Measurements from ENCODE around the gene PHKB. TPM values are rescaled to one million over a fixed set of nuclear protein-coding genes. Genes with fewer than 3 reads are reported as not detected.
"Not testable (repeated sequence)": the region's sequence is repeated elsewhere in the genome, so short reads cannot be mapped to it uniquely, and the experiment has no call there.

Gene PHKB
- total RNA-seq, 4 donors from 2014 or later, result 74.1 to 126 (median 101) TPM

DNA sequence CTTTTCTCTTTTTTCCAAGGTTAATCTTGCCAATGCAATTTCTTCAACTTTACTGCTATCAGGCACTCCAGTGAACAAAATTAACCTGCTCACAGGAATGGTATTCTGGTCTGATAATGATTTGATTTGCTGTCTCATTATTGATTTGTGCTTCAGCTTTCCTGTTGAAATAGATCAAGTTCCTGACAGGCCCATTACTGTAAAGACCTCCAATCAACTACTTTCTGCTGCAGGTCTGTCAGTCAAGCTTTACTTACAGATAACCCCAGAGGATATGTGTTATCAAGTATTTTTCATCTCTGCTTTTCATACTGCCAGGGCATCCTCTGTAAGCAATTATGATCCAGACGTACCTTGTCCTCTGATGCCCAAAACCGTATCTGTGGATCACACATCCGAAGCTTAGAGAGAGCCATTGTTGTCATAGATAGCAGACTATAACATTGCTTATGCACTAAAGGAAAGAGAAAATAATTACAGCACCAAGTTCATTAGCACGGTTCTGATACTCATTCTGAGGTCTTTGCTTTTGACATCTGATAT lies 215.6 kb downstream of the PHKB start:
- 100% methylated on average over 4 of the region's 4 CpGs for WGBS, 2 donors (ENCODE audit: low coverage in 1 of 2)
- H3K27ac ChIP-seq, result no peak overlapping the region
- no peaks in the 10 kb centered on the region for H3K27me3 ChIP-seq
- no peak overlapping the region for H3K4me3 ChIP-seq
- H3K9me3 ChIP-seq, result no peaks in the 10 kb centered on the region
- DNase-seq, result no peak
- in situ Hi-C loops (cut with MboI; ENCODE audit: low pct_ligation_motif_present in 1 of 4, low pct_unique_long_range_greater_than_20kb in 1 of 4, low sequenced_read_pairs in 3 of 4), result no loop called here
- intact Hi-C loops (cut with DNase I; ENCODE audit: low total_unique reads), result no loop called here
- peaks cover 0 to 18% (median 3%) of the 10 kb centered on the region in 4 donors for H3K36me3 ChIP-seq
- H3K4me1 ChIP-seq, result no peaks in the 10 kb centered on the region
- TF ChIP-seq EP300 (IDR thresholded peaks at IDR 0.05; ENCODE audit: low read depth) (no peak), POLR2AphosphoS5 (IDR thresholded peaks at IDR 0.05) (no peak), POLR2A (IDR thresholded peaks at IDR 0.05) (no peak), CTCF (IDR thresholded peaks at IDR 0.05) (no peak)

DNA sequence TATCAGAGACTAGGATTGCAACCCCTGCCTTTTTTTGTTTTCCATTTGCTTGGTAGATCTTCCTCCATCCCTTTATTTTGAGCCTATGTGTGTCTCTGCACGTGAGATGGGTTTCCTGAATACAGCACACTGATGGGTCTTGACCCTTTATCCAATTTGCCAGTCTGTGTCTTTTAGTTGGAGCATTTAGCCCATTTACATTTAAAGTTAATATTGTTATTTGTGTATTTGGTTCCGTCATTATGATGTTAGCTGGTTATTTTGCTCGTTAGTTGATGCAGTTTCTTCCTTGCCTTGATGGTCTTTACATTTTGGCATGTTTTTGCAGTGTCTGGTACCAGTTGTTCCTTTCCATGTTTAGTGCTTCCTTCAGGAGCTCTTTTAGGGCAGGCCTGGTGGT lies 220.4 kb downstream of the PHKB start:
- WGBS, 2 donors (ENCODE audit: low coverage in 1 of 2), result 98% methylated on average over 3 of the region's 3 CpGs; no CpG with 5 or more reads in 1 of the 2 donors
- DNase-seq; H3K27ac ChIP-seq; H3K4me3 ChIP-seq; H3K9me3 ChIP-seq; in situ Hi-C loops (cut with MboI; ENCODE audit: low pct_ligation_motif_present in 1 of 4, low pct_unique_long_range_greater_than_20kb in 1 of 4, low sequenced_read_pairs in 3 of 4); H3K4me1 ChIP-seq; H3K27me3 ChIP-seq; intact Hi-C loops (cut with DNase I; ENCODE audit: low total_unique reads): not testable (repeated sequence)
- peaks cover 0 to 20% (median 5%) of the 10 kb centered on the region in 4 donors for H3K36me3 ChIP-seq

GRCh38 chr16:47687694-47688093 lies 226.6 kb downstream of the PHKB start:
- 86 to 100% methylated on average over 1 to 2 of the region's 2 CpGs for WGBS, 2 donors (ENCODE audit: low coverage in 1 of 2)
- no peak overlapping the region for H3K27ac ChIP-seq
- no peak overlapping the region for H3K4me3 ChIP-seq
- no peak for DNase-seq
- intact Hi-C loops (cut with DNase I; ENCODE audit: low total_unique reads), result no loop called here
- peaks cover 0 to 36% (median 11%) of the 10 kb centered on the region in 4 donors for H3K36me3 ChIP-seq
- H3K4me1 ChIP-seq, result no peaks in the 10 kb centered on the region
- H3K27me3 ChIP-seq, result no peaks in the 10 kb centered on the region
- in situ Hi-C loops (cut with MboI; ENCODE audit: low pct_ligation_motif_present in 1 of 4, low pct_unique_long_range_greater_than_20kb in 1 of 4, low sequenced_read_pairs in 3 of 4), result no loop called here
- TF ChIP-seq POLR2AphosphoS5 (IDR thresholded peaks at IDR 0.05) (no peak), EP300 (IDR thresholded peaks at IDR 0.05; ENCODE audit: low read depth) (no peak), CTCF (IDR thresholded peaks at IDR 0.05) (no peak), POLR2A (IDR thresholded peaks at IDR 0.05) (no peak)
- no peaks in the 10 kb centered on the region for H3K9me3 ChIP-seq

DNA sequence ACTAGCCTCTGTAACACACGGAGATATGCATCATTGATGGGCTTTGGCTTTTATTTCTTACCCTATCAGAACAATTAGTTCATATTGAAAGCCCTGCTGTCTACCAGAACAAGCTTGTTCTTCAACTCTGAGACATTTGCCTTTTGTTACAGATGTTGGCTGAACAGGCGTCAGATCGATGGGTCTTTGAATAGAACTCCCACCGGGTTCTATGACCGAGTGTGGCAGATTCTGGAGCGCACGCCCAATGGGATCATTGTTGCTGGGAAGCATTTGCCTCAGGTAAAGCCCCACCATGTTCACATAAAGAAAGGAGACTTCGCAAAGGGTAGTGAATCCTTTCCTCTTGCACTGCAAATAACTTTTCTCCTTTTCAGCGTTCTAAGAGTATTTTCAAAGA lies 232.1 kb downstream of the PHKB start:
- Histone ChIP-seq H3K27ac (no peak overlapping the region), H3K36me3 (peaks cover 0 to 82% (median 30%) of the 10 kb centered on the region in 4 donors), H3K27me3 (no peaks in the 10 kb centered on the region), H3K4me1 (no peaks in the 10 kb centered on the region), H3K9me3 (no peaks in the 10 kb centered on the region), H3K4me3 (no peak overlapping the region)
- WGBS, 2 donors (ENCODE audit: low coverage in 1 of 2), result 95 to 96% methylated on average over 7 to 9 of the region's 9 CpGs
- TF ChIP-seq EP300 (IDR thresholded peaks at IDR 0.05; ENCODE audit: low read depth), result no peak
- no peak for TF ChIP-seq POLR2AphosphoS5 (IDR thresholded peaks at IDR 0.05)
- no peak for TF ChIP-seq CTCF (IDR thresholded peaks at IDR 0.05)
- no peak for TF ChIP-seq POLR2A (IDR thresholded peaks at IDR 0.05)
- in situ Hi-C loops (cut with MboI; ENCODE audit: low pct_ligation_motif_present in 1 of 4, low pct_unique_long_range_greater_than_20kb in 1 of 4, low sequenced_read_pairs in 3 of 4), result no loop called here
- intact Hi-C loops (cut with DNase I; ENCODE audit: low total_unique reads), result loop anchor here (10.0 kb wide), 1 partner anchor 258 kb away; no protein-coding TSS in a partner anchor
- DNase-seq, result no peak

- H3K4me1 ChIP-seq, result no peaks in the 10 kb centered on the region
- no peaks in the 10 kb centered on the region for H3K27me3 ChIP-seq
- TF ChIP-seq POLR2AphosphoS5 (IDR thresholded peaks at IDR 0.05) (no peak), CTCF (IDR thresholded peaks at IDR 0.05) (no peak), EP300 (IDR thresholded peaks at IDR 0.05; ENCODE audit: low read depth) (no peak), POLR2A (IDR thresholded peaks at IDR 0.05) (no peak)
- H3K36me3 ChIP-seq, result peaks cover 0 to 72% (median 31%) of the 10 kb centered on the region in 4 donors
- intact Hi-C loops (cut with DNase I; ENCODE audit: low total_unique reads) (loop anchor here (10.0 kb wide), 1 partner anchor 260 kb away; no protein-coding TSS in a partner anchor), in situ Hi-C loops (cut with MboI; ENCODE audit: low pct_ligation_motif_present in 1 of 4, low pct_unique_long_range_greater_than_20kb in 1 of 4, low sequenced_read_pairs in 3 of 4) (no loop called here)
- WGBS, 2 donors (ENCODE audit: low coverage in 1 of 2), result 87% methylated on average over 3 of the region's 3 CpGs; no CpG with 5 or more reads in 1 of the 2 donors
- H3K27ac ChIP-seq, result no peak overlapping the region
- no peak overlapping the region for H3K4me3 ChIP-seq
- DNase-seq, result no peak
- H3K9me3 ChIP-seq, result no peaks in the 10 kb centered on the region
Measured at GRCh38 chr16:47694543-47694942, 233.4 kb downstream of the PHKB start.
